Stimulated activated CD4-positive, alpha-beta T cell treated with anti-CD3 and anti-CD28 coated beads, TNF-alpha, amount 100 ng/mL, for 1 hour (primary cell): ENCODE data around the gene CEMP1.

Source experiments
- DNase-seq, 3 donors: peaks; one replicate each; pipeline ENCODE4 v3.0.0-alpha.2; 2020; ENCODE audit warnings: low read depth in 3 of 3, low spot score in 1 of 3

The CEMP1 gene

GRCh38 chr16:2505695-2506094 is 25.5 kb downstream of the CEMP1 start:
- no peak for DNase-seq

DNA sequence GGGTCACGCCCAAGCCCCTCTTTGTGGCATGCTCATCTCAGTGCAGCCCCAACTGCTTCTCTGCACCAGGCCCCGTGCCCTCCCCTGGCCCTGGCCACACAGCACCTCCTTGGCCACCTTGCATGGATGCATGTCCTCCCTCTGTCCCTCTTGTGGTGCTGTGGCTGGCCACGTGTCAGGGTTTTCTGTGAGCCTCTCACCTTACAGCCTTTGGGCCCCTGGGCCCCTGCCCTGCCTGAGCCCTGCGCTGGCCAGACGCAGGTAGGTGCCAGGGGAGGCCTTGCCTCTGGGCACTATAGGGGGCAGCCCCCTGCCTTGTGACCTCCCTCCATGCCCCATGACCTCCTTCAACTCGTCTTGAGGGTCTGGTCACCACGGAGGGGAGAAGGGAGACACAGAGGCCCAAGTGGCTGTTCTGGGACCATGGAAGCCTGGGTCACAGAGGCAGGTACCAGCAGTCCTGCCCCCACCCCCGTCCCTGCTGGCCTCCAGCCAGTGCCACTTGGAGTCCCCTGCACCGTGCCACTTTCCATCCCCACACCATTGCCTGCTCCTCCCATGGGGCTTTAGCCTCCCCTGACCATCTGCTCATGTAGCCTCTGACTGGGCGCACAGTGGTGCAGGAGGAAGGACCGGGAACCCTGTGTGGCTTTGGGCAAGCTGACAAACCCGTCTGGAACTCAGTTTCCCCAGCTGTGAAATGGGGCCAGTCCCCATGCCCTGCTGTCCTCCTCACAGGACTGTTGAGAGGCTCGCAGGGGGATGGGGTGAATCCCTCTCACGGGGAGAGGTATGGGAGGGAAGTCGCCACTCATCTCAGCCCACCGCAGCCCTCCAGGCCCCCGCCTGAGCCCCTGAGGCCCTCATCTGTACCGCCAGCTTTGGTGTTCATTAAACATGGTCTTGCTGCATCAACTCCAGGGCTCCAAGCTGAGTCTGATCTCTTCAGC is 29.0 kb downstream of the CEMP1 start:
- DNase-seq = no peak

- peak; percentile 51 to 76 (median 67) for DNase-seq
These were observed 30.1 kb downstream of the CEMP1 start for GRCh38 chr16:2500918-2501750.

DNA sequence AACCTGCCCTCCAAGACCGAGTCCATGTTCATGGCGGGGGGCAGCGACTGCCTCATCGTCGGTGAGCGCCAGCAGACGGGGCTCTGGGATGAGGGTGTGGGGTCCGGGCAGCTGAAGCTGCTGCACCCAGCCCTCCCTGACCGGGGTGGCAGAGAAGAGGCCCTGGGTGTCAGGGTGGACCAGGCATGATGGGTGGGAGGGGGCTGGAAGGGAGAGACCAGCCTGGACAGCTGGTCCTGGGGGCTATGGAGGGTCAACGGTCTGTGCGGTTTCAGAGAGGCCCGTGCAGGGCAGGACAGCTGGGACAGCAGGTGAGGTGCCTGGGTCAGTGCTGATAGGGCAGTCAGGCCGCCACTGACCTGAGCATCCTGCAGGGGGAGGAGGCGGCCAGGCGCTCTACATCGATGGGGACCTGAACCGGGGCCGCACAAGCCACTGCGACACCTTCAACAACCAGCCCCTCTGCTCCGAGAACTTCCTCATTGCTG is 30.7 kb downstream of the CEMP1 start:
- no peak for DNase-seq

- no peak for DNase-seq
These were observed 31.2 kb downstream of the CEMP1 start for GRCh38 chr16:2499890-2500429.

GRCh38 chr16:2499454-2499853 is 31.8 kb downstream of the CEMP1 start:
- no peak for DNase-seq

- no peak for DNase-seq
These were observed 32.5 kb downstream of the CEMP1 start for GRCh38 chr16:2498531-2499253.

GRCh38 chr16:2497695-2498484 is 33.3 kb downstream of the CEMP1 start:
- DNase-seq = no peak

DNA sequence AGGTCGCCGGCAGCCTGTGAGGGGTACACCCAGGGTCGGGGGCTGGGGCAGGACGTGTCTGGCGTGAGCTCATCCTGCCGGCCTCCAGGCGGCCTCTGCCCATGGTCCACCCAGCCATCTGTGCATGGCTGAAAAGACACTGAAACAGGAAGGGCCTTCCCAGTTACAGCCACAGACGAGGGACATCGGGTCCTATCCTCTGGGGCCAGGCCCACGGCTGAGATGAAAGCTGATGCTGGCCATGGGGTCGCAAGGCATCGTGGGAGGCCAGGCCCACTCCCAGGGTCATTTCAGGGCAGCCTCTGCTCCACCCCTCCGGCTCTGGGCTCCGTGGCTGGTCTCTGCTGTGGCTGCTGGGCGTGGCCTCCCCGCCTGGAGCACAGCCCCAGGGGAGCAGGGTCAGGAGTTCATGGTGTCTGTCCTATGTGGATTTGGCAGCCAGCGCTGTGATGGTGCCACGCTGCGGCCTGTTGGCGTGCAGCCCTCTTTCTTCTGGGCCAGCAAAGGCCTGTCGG is 34.0 kb downstream of the CEMP1 start:
- no peak for DNase-seq

DNA sequence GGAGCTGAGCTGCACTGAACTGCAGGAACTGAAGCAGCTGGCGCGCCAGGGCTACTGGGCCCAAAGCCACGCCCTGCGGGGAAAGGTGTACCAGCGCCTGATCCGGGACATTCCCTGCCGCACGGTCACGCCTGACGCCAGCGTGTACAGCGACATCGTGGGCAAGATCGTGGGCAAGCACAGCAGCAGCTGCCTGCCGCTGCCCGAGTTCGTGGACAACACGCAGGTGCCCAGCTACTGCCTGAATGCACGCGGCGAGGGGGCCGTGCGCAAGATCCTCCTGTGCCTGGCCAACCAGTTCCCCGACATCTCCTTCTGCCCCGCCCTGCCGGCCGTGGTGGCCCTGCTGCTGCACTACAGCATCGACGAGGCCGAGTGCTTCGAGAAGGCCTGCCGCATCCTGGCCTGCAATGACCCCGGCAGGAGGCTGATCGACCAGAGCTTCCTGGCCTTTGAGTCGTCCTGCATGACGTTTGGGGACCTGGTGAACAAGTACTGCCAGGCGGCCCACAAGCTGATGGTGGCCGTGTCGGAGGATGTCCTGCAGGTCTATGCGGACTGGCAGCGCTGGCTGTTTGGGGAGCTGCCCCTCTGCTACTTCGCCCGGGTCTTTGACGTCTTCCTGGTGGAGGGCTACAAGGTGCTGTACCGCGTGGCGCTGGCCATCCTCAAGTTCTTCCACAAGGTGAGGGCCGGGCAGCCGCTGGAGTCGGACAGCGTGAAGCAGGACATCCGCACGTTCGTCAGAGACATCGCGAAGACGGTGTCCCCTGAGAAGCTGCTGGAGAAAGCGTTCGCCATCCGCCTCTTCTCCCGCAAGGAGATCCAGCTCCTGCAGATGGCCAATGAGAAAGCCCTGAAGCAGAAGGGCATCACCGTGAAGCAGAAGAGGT is 34.7 kb downstream of the CEMP1 start:
- DNase-seq = no peak

DNA sequence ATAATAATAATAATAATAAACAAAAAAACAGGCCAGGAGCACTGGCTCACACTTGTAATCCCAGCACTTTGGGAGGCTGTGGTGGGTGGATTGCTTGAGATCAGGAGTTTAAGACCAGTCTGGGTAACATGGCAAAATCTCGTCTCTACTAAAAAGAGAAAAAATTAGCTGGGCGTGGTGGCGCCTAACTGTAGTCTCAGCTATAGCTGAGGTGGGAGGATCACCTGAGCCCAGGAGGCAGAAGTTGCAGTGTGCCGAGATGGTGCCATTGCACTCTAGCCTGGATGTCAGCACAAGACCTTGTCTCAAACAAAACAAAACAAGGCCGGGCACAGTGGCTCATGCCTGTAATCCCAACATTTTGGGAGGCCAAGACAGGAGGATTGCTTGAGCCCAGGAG is 36.2 kb downstream of the CEMP1 start:
- no peak for DNase-seq

GRCh38 chr16:2494616-2495015 is 36.6 kb downstream of the CEMP1 start:
- no peak for DNase-seq

GRCh38 chr16:2493605-2494004 is 37.6 kb downstream of the CEMP1 start:
- DNase-seq = no peak

DNA sequence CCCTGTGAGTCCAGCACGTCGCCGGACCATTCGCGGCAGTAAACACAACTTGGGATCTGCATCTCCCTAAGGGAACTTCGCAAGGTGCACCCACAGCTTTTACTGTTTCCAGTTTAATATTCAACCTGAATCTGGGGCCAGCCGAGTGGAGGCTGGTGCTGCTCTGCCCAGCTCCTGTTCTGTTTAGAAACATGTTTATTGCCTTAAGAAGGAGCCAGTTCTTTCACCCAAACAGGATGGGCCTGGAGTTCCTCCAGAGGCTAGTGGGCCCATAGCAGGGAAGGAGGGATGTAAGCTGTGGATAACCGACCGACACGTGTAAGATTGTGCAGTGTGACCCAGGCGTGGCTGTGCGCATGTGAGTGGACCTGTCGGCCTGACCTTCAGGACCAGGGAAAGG is 38.9 kb downstream of the CEMP1 start:
- DNase-seq = no peak

GRCh38 chr16:2490190-2491105 is 40.8 kb downstream of the CEMP1 start:
- no peak for DNase-seq

GRCh38 chr16:2489581-2489980 is 41.6 kb downstream of the CEMP1 start:
- DNase-seq = no peak

DNA sequence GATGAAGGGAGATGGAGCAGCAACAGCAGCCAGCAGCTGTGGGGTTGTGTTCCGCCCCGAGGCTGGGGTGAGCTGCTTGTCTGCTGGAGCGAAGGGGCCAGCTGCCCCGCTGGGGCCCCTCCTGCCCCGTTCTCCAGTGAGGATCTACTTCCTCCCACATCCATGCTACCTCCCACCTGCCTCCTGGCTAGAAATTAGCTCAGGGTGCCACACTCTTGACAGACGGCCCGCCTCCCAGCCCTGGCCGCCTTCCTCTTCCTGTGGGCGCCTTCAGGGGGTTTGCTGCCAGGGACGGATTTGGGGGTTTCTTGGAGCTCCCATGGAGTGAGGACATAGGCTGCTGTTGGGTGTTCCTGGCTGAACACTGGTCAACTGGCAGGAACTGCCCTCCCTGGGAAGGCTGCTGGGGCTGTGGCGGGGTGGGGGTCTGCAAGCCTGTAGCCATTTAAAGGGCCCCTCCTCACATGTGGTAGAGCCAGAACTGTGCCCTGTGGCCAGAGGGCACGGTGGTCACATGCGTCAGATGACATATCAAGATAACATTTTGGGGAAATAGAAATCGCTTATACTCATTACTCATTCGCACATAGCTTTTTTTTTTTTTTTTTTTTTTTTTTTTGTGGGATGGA is 43.2 kb downstream of the CEMP1 start:
- DNase-seq = no peak

DNA sequence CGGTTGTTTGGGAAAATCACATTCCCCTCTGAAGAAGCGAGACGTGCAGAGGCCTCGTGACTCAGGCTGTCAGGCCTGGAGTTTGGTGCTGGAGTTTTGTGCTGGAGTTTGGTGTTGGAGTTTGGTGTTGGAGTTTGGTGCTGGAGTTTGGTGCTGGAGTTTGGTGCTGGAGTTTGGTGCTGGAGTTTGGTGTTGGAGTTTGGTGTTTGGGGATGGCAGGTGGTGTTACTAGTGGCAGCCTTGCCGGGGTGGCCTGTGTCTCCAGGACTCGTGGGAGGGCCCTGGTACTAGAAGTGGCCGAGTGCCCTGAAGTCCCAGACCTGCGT is 43.7 kb downstream of the CEMP1 start:
- no peak for DNase-seq
